ENCODE results near the gene PI4K2A.
"Not testable (repeated sequence)": the region's sequence is repeated elsewhere in the genome, so short reads cannot be mapped to it uniquely, and the experiment has no call there.

PI4K2A gene

GRCh38 chr10:97687785-97688781 is 47.6 kb downstream of the PI4K2A start:
- DNase-seq (ENCODE audit: low read depth) = peak; percentile 89
- Histone ChIP-seq H3K9ac (ENCODE audit: low read length) (peak overlapping the region; percentile 74), H3K4me3 (ENCODE audit: low read length) (peak overlapping the region; percentile 57), H3K27me3 (replicated peaks; ENCODE audit: control insufficient read depth, insufficient read depth, low read length) (no peaks in the 10 kb centered on the region), H3K9me3 (ENCODE audit: control insufficient read depth, low read length) (no peaks in the 10 kb centered on the region), H3K36me3 (ENCODE audit: control insufficient read depth, insufficient read depth, low read length, severe bottlenecking) (no peaks in the 10 kb centered on the region), H3K4me1 (ENCODE audit: control insufficient read depth, insufficient read depth, low read length) (peaks cover 57% of the 10 kb centered on the region)

- H3K27me3 ChIP-seq (replicated peaks; ENCODE audit: control insufficient read depth, insufficient read depth, low read length) = no peaks in the 10 kb centered on the region
- H3K9me3 ChIP-seq (ENCODE audit: control insufficient read depth, low read length) = no peaks in the 10 kb centered on the region
- H3K9ac ChIP-seq (ENCODE audit: low read length) = no peak overlapping the region
- peaks cover 42% of the 10 kb centered on the region for H3K4me1 ChIP-seq (ENCODE audit: control insufficient read depth, insufficient read depth, low read length)
- H3K4me3 ChIP-seq (ENCODE audit: low read length) = no peak overlapping the region
- H3K36me3 ChIP-seq (ENCODE audit: control insufficient read depth, insufficient read depth, low read length, severe bottlenecking) = no peaks in the 10 kb centered on the region
- DNase-seq (ENCODE audit: low read depth) = peak; percentile 90
Observed at GRCh38 chr10:97689559-97690020, 49.1 kb downstream of the PI4K2A start.

GRCh38 chr10:97690133-97690532 is 49.7 kb downstream of the PI4K2A start:
- Histone ChIP-seq H3K9ac (ENCODE audit: low read length) (no peak overlapping the region), H3K27me3 (replicated peaks; ENCODE audit: control insufficient read depth, insufficient read depth, low read length) (no peaks in the 10 kb centered on the region), H3K36me3 (ENCODE audit: control insufficient read depth, insufficient read depth, low read length, severe bottlenecking) (no peaks in the 10 kb centered on the region), H3K4me3 (ENCODE audit: low read length) (no peak overlapping the region), H3K9me3 (ENCODE audit: control insufficient read depth, low read length) (no peaks in the 10 kb centered on the region), H3K4me1 (ENCODE audit: control insufficient read depth, insufficient read depth, low read length) (peaks cover 37% of the 10 kb centered on the region)
- peak; percentile 25 for DNase-seq (ENCODE audit: low read depth)

- DNase-seq (ENCODE audit: low read depth); H3K4me3 ChIP-seq (ENCODE audit: low read length); H3K4me1 ChIP-seq (ENCODE audit: control insufficient read depth, insufficient read depth, low read length); H3K36me3 ChIP-seq (ENCODE audit: control insufficient read depth, insufficient read depth, low read length, severe bottlenecking); H3K9ac ChIP-seq (ENCODE audit: low read length); H3K9me3 ChIP-seq (ENCODE audit: control insufficient read depth, low read length); H3K27me3 ChIP-seq (replicated peaks; ENCODE audit: control insufficient read depth, insufficient read depth, low read length): not testable (repeated sequence)
Observed at GRCh38 chr10:97698072-97698655, 57.7 kb downstream of the PI4K2A start.

GRCh38 chr10:97701438-97702069 is 61.1 kb downstream of the PI4K2A start:
- DNase-seq (ENCODE audit: low read depth) = peak; percentile 92
- Histone ChIP-seq H3K36me3 (ENCODE audit: control insufficient read depth, insufficient read depth, low read length, severe bottlenecking) (no peaks in the 10 kb centered on the region), H3K27me3 (replicated peaks; ENCODE audit: control insufficient read depth, insufficient read depth, low read length) (no peaks in the 10 kb centered on the region), H3K9ac (ENCODE audit: low read length) (no peak overlapping the region), H3K9me3 (ENCODE audit: control insufficient read depth, low read length) (no peaks in the 10 kb centered on the region), H3K4me1 (ENCODE audit: control insufficient read depth, insufficient read depth, low read length) (peaks cover 6% of the 10 kb centered on the region), H3K4me3 (ENCODE audit: low read length) (no peak overlapping the region)

- H3K36me3 ChIP-seq (ENCODE audit: control insufficient read depth, insufficient read depth, low read length, severe bottlenecking) = no peaks in the 10 kb centered on the region
- DNase-seq (ENCODE audit: low read depth) = no peak
- no peaks in the 10 kb centered on the region for H3K27me3 ChIP-seq (replicated peaks; ENCODE audit: control insufficient read depth, insufficient read depth, low read length)
- no peak overlapping the region for H3K4me3 ChIP-seq (ENCODE audit: low read length)
- no peak overlapping the region for H3K9ac ChIP-seq (ENCODE audit: low read length)
- H3K4me1 ChIP-seq (ENCODE audit: control insufficient read depth, insufficient read depth, low read length) = peaks cover 6% of the 10 kb centered on the region
- no peaks in the 10 kb centered on the region for H3K9me3 ChIP-seq (ENCODE audit: control insufficient read depth, low read length)
Observed at GRCh38 chr10:97703398-97704067, 63.1 kb downstream of the PI4K2A start.

GRCh38 chr10:97704341-97704740 is 63.9 kb downstream of the PI4K2A start:
- H3K4me3 ChIP-seq (ENCODE audit: low read length) = no peak overlapping the region
- H3K4me1 ChIP-seq (ENCODE audit: control insufficient read depth, insufficient read depth, low read length) = peaks cover 10% of the 10 kb centered on the region
- H3K9me3 ChIP-seq (ENCODE audit: control insufficient read depth, low read length) = no peaks in the 10 kb centered on the region
- no peaks in the 10 kb centered on the region for H3K27me3 ChIP-seq (replicated peaks; ENCODE audit: control insufficient read depth, insufficient read depth, low read length)
- no peak for DNase-seq (ENCODE audit: low read depth)
- no peaks in the 10 kb centered on the region for H3K36me3 ChIP-seq (ENCODE audit: control insufficient read depth, insufficient read depth, low read length, severe bottlenecking)
- H3K9ac ChIP-seq (ENCODE audit: low read length) = no peak overlapping the region

- Histone ChIP-seq H3K27me3 (replicated peaks; ENCODE audit: control insufficient read depth, insufficient read depth, low read length) (no peaks in the 10 kb centered on the region), H3K36me3 (ENCODE audit: control insufficient read depth, insufficient read depth, low read length, severe bottlenecking) (no peaks in the 10 kb centered on the region), H3K4me3 (ENCODE audit: low read length) (no peak overlapping the region), H3K9ac (ENCODE audit: low read length) (no peak overlapping the region), H3K9me3 (ENCODE audit: control insufficient read depth, low read length) (no peaks in the 10 kb centered on the region), H3K4me1 (ENCODE audit: control insufficient read depth, insufficient read depth, low read length) (peaks cover 10% of the 10 kb centered on the region)
- DNase-seq (ENCODE audit: low read depth) = no peak
Observed at GRCh38 chr10:97705006-97705670, 64.7 kb downstream of the PI4K2A start.

- no peaks in the 10 kb centered on the region for H3K9me3 ChIP-seq (ENCODE audit: control insufficient read depth, low read length)
- DNase-seq (ENCODE audit: low read depth) = no peak
- no peak overlapping the region for H3K4me3 ChIP-seq (ENCODE audit: low read length)
- no peaks in the 10 kb centered on the region for H3K36me3 ChIP-seq (ENCODE audit: control insufficient read depth, insufficient read depth, low read length, severe bottlenecking)
- H3K27me3 ChIP-seq (replicated peaks; ENCODE audit: control insufficient read depth, insufficient read depth, low read length) = no peaks in the 10 kb centered on the region
- peaks cover 12% of the 10 kb centered on the region for H3K4me1 ChIP-seq (ENCODE audit: control insufficient read depth, insufficient read depth, low read length)
- H3K9ac ChIP-seq (ENCODE audit: low read length) = no peak overlapping the region
Observed at GRCh38 chr10:97707134-97707861, 66.8 kb downstream of the PI4K2A start.

- Histone ChIP-seq H3K9me3 (ENCODE audit: control insufficient read depth, low read length) (no peaks in the 10 kb centered on the region), H3K4me3 (ENCODE audit: low read length) (no peak overlapping the region)
Observed at GRCh38 chr10:97708167-97708566, 67.7 kb downstream of the PI4K2A start.

More at GRCh38 chr10:97708167-97708566, 67.7 kb downstream of the PI4K2A start:
- H3K27me3 ChIP-seq (replicated peaks; ENCODE audit: control insufficient read depth, insufficient read depth, low read length) = no peaks in the 10 kb centered on the region
- no peak for DNase-seq (ENCODE audit: low read depth)
- peaks cover 18% of the 10 kb centered on the region for H3K4me1 ChIP-seq (ENCODE audit: control insufficient read depth, insufficient read depth, low read length)
- H3K9ac ChIP-seq (ENCODE audit: low read length) = no peak overlapping the region
- H3K36me3 ChIP-seq (ENCODE audit: control insufficient read depth, insufficient read depth, low read length, severe bottlenecking) = no peaks in the 10 kb centered on the region

Measured in adipocyte (in vitro differentiated cells).